ENCODE data around the gene UAP1L1. TPM values are rescaled to one million over a fixed set of nuclear protein-coding genes. Genes with fewer than 3 reads are reported as not detected.

UAP1L1 gene
- total RNA-seq, 1 experiment from 2014 or later, result 24.6 TPM

- Mint-ChIP-seq H3K4me1 (ENCODE audit: low read depth, unreplicated experiment) (no peaks in the 10 kb centered on the region), H3K9me3 (ENCODE audit: unreplicated experiment) (no peaks in the 10 kb centered on the region), H3K4me3 (ENCODE audit: unreplicated experiment) (no peak overlapping the region), H3K36me3 (ENCODE audit: insufficient read depth, unreplicated experiment) (peaks cover 23% of the 10 kb centered on the region), H3K27ac (ENCODE audit: unreplicated experiment) (no peak overlapping the region), H3K27me3 (ENCODE audit: insufficient read depth, unreplicated experiment) (no peaks in the 10 kb centered on the region)
- BruUV-seq (replicated peaks), result no TSS peak
- TF ChIP-seq CTCF (IDR thresholded peaks at IDR 0.05; ENCODE audit: insufficient read depth in 1 of 2, low read depth in 1 of 2, low read length in 1 of 2, severe bottlenecking in 1 of 2, unreplicated experiment in 1 of 2), result peak; percentile 91 to 95
- Histone ChIP-seq H3K4me1 (peaks cover 6% of the 10 kb centered on the region), H3K9me3 (no peaks in the 10 kb centered on the region), H3K36me3 (ENCODE audit: control insufficient read depth, insufficient read depth, low read length) (no peaks in the 10 kb centered on the region), H3K27me3 (replicated peaks; ENCODE audit: control insufficient read depth, insufficient read depth, low read length) (no peaks in the 10 kb centered on the region), H3K4me3 (ENCODE audit: low read depth, low read length) (no peak overlapping the region)
- ChIA-PET POLR2A (no interaction called here), CTCF (interaction anchor here (0.5 to 2.4 kb wide), 30 partner anchors 8 to 246 kb away, joined by 3 to 42 read pairs (median 4); partner anchors contain the start of genes AJM1, CLIC3, MAN1B1 and NPDC1)
- intact Hi-C loops (cut with micrococcal nuclease; ENCODE audit: unreplicated experiment), result loop anchor here (1.0 to 2.0 kb wide), 2 partner anchors 192 to 248 kb away; partner anchors contain the start of gene AJM1
- peak; percentile 84 to 87 for DNase-seq
Measured at GRCh38 chr9:137034709-137035506, 42.4 kb upstream of the UAP1L1 start.

- DNase-seq, result no peak
- Mint-ChIP-seq H3K4me3 (ENCODE audit: unreplicated experiment) (no peak overlapping the region), H3K4me1 (ENCODE audit: low read depth, unreplicated experiment) (no peaks in the 10 kb centered on the region), H3K27me3 (ENCODE audit: insufficient read depth, unreplicated experiment) (no peaks in the 10 kb centered on the region), H3K9me3 (ENCODE audit: unreplicated experiment) (no peaks in the 10 kb centered on the region), H3K27ac (ENCODE audit: unreplicated experiment) (no peak overlapping the region), H3K36me3 (ENCODE audit: insufficient read depth, unreplicated experiment) (peaks cover 23% of the 10 kb centered on the region)
- Histone ChIP-seq H3K4me1 (peaks cover 6% of the 10 kb centered on the region), H3K9me3 (no peaks in the 10 kb centered on the region), H3K36me3 (ENCODE audit: control insufficient read depth, insufficient read depth, low read length) (no peaks in the 10 kb centered on the region), H3K4me3 (ENCODE audit: low read depth, low read length) (no peak overlapping the region), H3K27me3 (replicated peaks; ENCODE audit: control insufficient read depth, insufficient read depth, low read length) (no peaks in the 10 kb centered on the region)
- no TSS peak for BruUV-seq (replicated peaks)
- intact Hi-C loops (cut with micrococcal nuclease; ENCODE audit: unreplicated experiment), result loop anchor here (1.0 to 2.0 kb wide), 2 partner anchors 193 to 248 kb away; partner anchors contain the start of gene AJM1
- CTCF ChIA-PET, result interaction anchor here (0.6 to 2.4 kb wide), 27 partner anchors 9 to 247 kb away, joined by 3 to 42 read pairs (median 5); partner anchors contain the start of genes AJM1, CLIC3, MAN1B1 and NPDC1
- TF ChIP-seq CTCF (IDR thresholded peaks at IDR 0.05; ENCODE audit: insufficient read depth in 1 of 2, low read depth in 1 of 2, low read length in 1 of 2, severe bottlenecking in 1 of 2, unreplicated experiment in 1 of 2), result no peak
- POLR2A ChIA-PET, result no interaction called here
Measured at GRCh38 chr9:137035507-137035834, 41.8 kb upstream of the UAP1L1 start.

DNA sequence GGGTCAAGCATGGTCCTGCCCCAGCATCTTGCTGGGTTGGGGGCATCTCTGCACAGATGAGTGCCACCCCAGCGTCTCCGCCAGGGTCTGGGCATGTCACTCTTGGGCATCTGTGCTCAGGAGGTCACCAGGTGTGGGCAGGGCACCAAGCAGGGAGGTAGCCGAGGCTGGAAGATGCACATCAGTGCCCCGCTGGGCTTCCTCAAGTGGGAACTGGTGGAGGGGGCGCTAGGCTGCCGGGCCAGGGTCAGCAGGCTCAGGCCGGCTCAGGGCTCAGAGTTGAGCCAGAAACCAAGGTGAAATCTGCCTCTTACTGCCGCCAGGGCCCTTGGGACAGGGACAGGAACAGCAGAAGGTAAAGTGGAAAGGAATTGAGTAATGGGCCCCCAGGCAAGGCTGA, 41.4 kb upstream of the UAP1L1 start:
- H3K27me3 Mint-ChIP-seq (ENCODE audit: insufficient read depth, unreplicated experiment), result no peaks in the 10 kb centered on the region
- intact Hi-C loops (cut with micrococcal nuclease; ENCODE audit: unreplicated experiment), result loop anchor here (1.0 to 2.0 kb wide), 2 partner anchors 193 to 249 kb away; partner anchors contain the start of gene AJM1
- H3K4me1 ChIP-seq, result peaks cover 6% of the 10 kb centered on the region
- H3K9me3 ChIP-seq, result no peaks in the 10 kb centered on the region
- no peaks in the 10 kb centered on the region for H3K9me3 Mint-ChIP-seq (ENCODE audit: unreplicated experiment)
- POLR2A ChIA-PET, result no interaction called here
- CTCF ChIA-PET, result interaction anchor here (0.6 to 2.4 kb wide), 19 partner anchors 9 to 247 kb away, joined by 3 to 42 read pairs (median 7); partner anchors contain the start of genes AJM1, CLIC3, MAN1B1 and NPDC1
- no peaks in the 10 kb centered on the region for H3K27me3 ChIP-seq (replicated peaks; ENCODE audit: control insufficient read depth, insufficient read depth, low read length)
- no peaks in the 10 kb centered on the region for H3K36me3 ChIP-seq (ENCODE audit: control insufficient read depth, insufficient read depth, low read length)
- DNase-seq, result no peak
- no peaks in the 10 kb centered on the region for H3K4me1 Mint-ChIP-seq (ENCODE audit: low read depth, unreplicated experiment)
- BruUV-seq (replicated peaks), result no TSS peak
- no peak for TF ChIP-seq CTCF (IDR thresholded peaks at IDR 0.05; ENCODE audit: insufficient read depth in 1 of 2, low read depth in 1 of 2, low read length in 1 of 2, severe bottlenecking in 1 of 2, unreplicated experiment in 1 of 2)
- H3K4me3 ChIP-seq (ENCODE audit: low read depth, low read length), result no peak overlapping the region
- H3K4me3 Mint-ChIP-seq (ENCODE audit: unreplicated experiment), result no peak overlapping the region
- H3K27ac Mint-ChIP-seq (ENCODE audit: unreplicated experiment), result no peak overlapping the region
- H3K36me3 Mint-ChIP-seq (ENCODE audit: insufficient read depth, unreplicated experiment), result peaks cover 23% of the 10 kb centered on the region

All from Caco-2 (cell line).